ENCODE measurements around the gene UGT1A5.

DNA sequence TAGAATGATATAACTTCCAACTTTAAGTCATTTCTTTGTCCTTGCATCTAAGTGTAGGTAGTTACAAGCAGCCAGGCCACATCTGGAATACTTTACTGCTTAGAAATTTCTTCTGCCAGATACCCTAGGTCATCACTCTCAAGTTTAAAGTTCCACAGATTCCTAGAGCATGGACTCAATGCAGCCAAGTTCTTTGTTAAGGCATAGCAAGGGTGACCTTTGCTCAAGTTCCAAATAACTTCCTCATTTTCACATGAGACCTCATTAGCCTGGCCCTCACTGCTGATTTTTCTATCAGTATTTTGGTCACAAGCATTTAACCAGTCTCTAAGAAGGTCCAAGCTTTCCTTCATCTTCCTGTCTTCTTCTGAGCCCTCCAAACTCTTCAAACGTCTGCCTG, 48.8 kb upstream of the UGT1A5 start:
- TF ChIP-seq GATA2 (IDR thresholded peaks at IDR 0.05; ENCODE audit: low read depth, low read length) = no peak
- no peak for TF ChIP-seq GATA3 (IDR thresholded peaks at IDR 0.05; ENCODE audit: low read depth, low read length)

All from SH-SY5Y (cell line).